Activated CD4-positive, alpha-beta T cell treated with anti-CD3 and anti-CD28 coated beads, Interleukin-2, Interleukin-4, amounts not matched to agents 100 ng/mL and 50 ng/mL, durations not matched to agents 16 hours and 8 hours (primary cell): ENCODE measurements around the gene KCNJ10.

Source experiments
- DNase-seq: peaks from one replicate; pipeline ENCODE4 v3.0.0-alpha.2; 2020; ENCODE audit warnings: low spot score

The KCNJ10 gene

GRCh38 chr1:159990005-159990404 lies 80.0 kb downstream of the KCNJ10 start:
- DNase-seq: no peak

DNA sequence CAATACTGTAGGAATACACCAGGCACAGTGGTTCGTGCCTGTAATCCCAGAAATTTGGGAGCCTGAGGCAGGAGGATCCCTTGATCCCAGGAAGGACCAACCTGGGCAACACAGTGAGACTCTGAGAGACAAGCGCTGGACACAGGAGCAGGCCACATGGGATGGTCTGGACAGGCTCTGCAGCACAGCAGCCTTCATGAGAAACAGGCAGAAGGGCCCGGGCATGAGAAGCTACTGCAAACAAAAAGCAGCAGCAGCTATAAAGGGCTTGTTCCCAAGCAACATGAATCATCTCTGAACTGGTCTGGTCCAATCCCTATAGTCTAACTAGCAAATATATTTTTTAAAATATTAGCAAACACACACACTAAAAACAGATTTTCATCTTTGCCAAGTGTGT lies 80.4 kb downstream of the KCNJ10 start:
- DNase-seq: no peak

DNA sequence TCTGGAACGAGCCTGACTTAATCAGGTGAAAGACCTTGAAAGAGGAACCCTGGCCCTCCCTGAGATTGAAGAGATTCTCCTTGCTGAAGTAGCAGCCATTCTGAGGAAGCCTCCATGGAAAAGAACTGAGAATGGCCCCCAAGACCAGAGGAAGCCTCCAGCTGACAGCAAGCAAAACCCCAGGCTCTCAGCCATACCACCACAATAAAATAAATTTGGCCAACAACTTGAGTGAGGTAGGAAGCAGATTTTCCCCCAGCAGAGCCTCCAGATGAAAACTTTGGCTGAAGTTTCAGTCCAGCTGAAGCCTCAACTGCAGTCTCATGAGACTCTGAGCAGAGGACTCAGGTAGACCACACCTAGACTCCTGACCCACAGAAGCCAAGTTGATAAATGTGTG lies 82.0 kb downstream of the KCNJ10 start:
- no peak for DNase-seq

- DNase-seq: no peak
Observed at GRCh38 chr1:159987186-159987585, 82.8 kb downstream of the KCNJ10 start.

GRCh38 chr1:159986531-159986930 lies 83.4 kb downstream of the KCNJ10 start:
- no peak for DNase-seq

GRCh38 chr1:159986093-159986492 lies 83.9 kb downstream of the KCNJ10 start:
- no peak for DNase-seq

DNA sequence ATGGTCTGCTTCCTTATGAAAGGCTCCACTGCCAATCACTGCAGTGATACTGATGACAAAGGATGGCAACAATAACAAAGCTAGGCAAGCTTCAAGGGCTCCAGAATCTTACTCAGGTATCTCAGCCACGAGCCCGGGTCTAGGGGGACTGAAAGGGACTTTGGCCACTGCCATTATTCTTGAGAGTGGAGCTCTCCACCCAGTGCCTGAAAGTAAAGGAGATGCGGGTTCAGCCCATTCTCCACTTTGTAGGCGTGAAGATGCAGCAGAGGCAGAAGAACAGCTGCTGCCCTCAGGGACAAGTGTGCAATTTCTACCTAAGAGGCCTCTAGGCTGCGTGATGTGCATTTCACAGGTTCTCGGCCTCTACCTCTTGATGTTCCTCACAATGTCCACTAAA lies 84.5 kb downstream of the KCNJ10 start:
- no peak for DNase-seq

- DNase-seq: no peak
Observed at GRCh38 chr1:159983681-159984080, 86.3 kb downstream of the KCNJ10 start.

DNA sequence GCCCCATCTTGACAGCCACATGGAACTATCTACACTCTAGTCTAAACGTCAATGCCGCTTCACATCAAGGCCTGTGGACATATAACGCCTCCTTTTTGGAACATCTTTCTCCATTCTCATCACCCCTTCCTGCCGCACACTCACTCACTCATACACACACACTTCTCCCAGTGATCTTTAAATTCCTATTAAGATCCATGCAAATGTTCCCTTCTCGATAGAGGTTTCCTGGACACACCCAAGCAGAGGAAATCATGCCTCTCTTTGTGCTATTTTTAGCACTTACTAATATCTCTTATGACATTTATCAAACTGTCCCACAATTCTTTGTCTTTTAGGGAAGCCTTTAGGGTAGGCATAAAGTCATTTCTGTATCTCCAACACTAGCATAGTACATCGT lies 87.7 kb downstream of the KCNJ10 start:
- DNase-seq: no peak

DNA sequence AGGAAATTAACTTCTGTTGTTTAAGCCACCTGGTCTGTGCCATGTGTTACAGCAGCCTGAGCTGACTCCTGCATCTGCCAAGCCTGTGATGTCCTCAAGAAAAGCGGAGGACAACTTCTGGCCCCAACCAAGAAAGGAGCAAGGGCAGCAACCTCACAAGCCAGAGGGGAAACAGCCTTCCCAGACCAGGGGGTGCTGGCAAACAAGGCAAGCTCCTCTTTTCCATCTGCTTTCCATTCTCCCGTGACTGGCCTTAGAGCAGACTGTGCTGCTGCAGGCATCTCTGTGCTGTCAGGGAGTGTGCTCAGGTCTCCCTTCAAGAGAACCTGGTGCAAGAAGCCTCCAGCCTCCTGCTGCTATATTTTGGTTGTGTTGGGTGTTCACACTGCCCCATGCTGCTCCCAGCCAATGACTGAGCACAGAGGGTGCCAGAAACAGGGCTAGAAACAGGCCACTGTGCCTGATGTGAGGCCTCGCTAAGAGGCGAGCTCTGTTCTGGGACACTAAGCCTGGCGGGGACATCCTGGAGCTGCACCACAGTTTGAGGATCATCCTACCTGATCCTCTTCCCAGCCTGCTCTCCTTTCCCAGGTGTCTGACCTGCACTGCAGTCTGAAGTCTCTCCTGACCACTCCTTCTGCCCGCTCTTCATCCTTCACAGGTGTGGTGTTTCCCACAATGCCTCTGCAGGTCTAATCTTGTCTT lies 88.5 kb downstream of the KCNJ10 start:
- DNase-seq: no peak

DNA sequence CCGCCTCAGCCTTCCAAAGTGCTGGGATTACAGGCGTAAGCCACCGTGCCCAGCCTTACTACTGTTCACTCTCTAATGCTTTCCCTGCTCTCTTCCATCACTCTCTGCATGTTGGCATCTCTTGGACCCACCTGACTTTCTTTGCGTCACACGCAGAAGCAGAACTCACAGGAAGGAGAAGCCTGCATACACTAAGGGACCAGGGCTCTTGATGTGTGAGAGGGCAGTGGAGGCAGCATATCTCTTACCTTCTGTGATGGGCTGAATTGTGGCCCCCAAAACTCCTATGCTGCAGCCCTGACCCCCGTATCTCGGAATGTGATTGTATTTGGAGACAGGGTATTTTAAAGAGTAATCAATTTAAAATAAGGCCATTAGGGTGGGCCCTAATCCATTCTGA lies 89.2 kb downstream of the KCNJ10 start:
- no peak for DNase-seq

DNA sequence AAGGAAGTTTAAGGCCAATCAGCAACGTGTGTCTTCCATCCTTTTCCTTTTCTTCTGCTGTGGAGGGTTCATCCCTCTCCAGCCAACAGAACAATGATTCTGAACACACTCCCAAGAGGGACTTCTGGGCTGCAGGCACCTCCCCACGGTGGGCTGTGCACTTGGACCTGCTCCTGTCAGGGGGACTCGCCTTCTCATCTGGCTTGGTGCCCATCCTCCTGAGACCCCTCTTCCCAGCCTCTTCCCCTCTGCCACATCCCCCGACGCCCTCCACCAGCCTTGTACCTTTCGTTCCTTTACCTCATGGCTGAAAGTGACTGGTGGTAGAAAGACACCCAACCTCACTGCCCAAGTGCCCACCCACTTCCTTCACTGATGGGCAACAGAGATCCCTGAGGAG lies 89.9 kb downstream of the KCNJ10 start:
- DNase-seq: no peak

DNA sequence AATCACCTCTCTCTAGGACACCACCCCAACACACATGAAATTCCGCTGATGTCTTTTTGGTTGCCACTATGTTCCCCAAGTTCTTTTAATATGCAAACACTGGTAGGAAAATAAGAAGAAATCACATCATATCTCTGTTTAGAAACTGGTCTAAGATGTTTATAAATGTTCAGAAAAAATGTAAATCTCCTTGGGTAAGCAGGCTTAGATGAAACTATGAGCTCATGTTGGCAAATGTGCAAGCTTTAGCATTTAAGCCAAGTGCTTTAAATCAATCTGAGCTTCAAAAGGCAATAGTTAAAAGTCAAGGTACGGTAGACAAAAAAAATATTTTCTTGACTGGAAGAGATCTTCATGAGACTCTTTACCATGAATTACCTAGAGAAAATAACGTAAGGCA lies 90.7 kb downstream of the KCNJ10 start:
- DNase-seq: no peak

DNA sequence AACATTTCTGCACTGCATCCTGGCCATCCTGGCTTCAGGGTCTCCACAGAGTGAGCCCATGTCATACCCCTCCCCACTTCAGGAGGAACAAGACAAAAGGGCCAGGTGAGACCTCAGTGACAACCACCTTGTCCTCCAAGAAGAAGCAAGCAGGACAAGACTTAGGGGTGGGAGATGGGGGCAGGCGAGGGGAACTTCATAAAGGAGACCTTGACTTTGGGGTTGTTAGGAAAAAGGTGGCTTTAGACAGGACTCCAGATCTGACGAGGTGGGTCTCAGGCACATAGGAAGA lies 91.9 kb downstream of the KCNJ10 start:
- DNase-seq: no peak

DNA sequence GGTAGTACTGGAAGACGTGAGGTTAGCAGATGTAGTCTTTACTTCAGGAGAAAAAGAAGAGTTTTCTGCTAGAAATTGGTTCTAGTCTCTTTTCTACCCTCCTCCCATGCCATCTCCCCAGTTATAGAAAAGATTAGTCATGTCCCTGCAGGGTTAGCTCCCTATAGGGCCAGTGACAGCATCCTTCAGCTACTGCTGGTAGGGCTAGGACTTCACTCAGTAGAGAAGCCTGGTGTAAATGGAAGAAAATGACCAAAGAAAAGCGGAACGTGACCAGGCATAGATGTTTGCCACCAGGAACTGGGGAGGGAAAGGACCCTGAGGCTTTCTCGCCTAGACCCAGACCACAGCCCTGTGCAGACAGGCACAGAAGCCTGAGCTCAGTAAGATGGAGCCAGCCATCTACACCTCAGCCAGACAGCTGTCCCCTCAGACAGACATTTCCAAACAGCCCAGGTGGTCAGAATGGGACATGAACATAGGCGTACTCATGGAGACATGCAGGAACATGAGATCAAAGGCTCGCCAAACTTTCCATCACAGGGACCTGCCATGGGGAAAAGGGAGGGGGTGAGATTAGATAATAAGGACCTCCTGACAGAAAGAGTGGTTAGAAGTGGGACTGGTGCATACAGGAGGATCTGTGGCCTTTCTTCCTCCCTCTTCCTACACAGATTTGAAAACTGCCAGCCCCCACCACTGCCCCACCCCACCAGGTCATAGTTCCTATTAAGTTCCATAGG lies 92.4 kb downstream of the KCNJ10 start:
- no peak for DNase-seq

- DNase-seq: no peak
Observed at GRCh38 chr1:159974350-159974965, 95.5 kb downstream of the KCNJ10 start.

- DNase-seq: no peak
Observed at GRCh38 chr1:159973350-159973940, 96.5 kb downstream of the KCNJ10 start.

DNA sequence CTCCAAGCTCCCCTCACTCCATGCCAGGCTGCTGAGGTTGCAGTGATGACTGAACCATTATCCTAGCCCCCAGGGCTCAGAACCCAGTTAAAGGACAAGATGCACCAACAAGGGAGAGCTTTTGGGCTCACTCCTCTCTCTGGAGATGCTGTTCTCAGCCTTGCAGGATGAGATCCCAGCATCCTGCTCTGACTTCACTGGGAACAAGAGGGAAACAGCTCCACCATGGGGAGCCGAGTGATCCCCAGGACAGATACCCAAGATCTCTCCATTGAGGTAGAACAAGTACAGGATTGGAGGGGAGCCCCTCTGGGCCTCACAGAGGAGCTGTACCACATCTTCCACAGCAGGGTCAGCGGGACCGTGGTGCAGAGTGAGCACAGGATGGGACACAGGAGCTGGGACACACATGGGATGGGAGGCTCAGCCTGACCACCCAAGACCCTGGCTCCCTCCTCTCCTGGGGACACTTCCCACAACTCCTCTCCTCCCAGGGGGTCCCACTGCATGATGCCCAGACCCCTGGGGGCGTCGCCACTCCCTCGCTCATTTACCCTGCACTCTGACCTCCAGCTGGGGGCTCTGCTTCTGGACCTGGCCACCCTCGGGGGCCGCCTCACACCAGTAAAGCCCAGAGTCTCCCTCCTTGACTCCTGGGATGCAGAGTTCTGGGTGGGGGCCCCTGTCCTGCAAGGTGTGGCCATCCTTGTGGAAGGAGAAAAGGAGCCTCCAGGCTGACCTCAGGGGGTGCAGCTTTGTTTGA lies 97.3 kb downstream of the KCNJ10 start:
- no peak for DNase-seq

DNA sequence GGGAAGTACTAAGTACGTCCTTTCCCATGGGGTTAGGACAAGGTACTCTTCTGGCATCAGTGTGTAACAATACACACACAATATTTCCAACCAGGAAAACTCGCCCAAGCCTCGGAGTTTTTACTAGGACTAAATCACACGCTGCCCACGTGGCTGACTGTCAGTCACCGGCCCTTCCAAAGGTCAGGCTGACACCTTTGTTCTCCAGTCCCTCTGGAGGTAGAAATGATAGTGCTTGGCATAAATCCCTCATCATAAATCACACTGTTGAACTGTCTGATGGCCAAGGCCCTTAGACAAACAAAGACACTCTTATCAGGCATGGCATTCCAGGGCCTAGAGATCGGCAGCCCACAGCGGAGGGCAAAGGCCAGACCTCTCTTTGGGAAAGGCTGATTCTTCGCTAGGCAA lies 99.0 kb downstream of the KCNJ10 start:
- no peak for DNase-seq

GRCh38 chr1:159968901-159969300 lies 101.1 kb downstream of the KCNJ10 start:
- no peak for DNase-seq

- no peak for DNase-seq
Observed at GRCh38 chr1:159965263-159965662, 104.7 kb downstream of the KCNJ10 start.

DNA sequence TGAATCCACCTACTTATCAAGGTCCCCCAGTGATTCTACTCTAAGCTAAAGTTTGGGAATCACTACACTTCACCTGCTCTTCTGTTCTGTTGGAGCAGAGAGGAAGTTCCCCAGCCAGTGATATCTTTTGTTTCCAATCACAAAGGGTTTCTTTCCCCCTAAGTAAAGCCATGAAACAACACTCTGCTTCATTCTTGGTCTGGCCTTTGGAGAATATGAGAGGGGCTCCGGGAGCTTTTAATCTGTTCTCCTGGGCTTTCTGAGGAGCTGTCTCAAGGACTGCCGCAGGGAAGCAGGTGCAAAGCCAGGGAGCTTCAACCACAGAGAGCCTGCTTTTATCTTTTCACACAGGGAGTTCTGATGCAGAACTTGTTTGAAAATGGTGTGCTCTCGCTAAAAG lies 105.8 kb downstream of the KCNJ10 start:
- DNase-seq: no peak

GRCh38 chr1:159962176-159962575 lies 107.8 kb downstream of the KCNJ10 start:
- DNase-seq: no peak
